ENCODE results near the gene PPP2R2B. TPM values are rescaled to one million over a fixed set of nuclear protein-coding genes. Genes with fewer than 3 reads are reported as not detected.

The PPP2R2B gene
- 1.3 TPM in 2 replicates for total RNA-seq

DNA sequence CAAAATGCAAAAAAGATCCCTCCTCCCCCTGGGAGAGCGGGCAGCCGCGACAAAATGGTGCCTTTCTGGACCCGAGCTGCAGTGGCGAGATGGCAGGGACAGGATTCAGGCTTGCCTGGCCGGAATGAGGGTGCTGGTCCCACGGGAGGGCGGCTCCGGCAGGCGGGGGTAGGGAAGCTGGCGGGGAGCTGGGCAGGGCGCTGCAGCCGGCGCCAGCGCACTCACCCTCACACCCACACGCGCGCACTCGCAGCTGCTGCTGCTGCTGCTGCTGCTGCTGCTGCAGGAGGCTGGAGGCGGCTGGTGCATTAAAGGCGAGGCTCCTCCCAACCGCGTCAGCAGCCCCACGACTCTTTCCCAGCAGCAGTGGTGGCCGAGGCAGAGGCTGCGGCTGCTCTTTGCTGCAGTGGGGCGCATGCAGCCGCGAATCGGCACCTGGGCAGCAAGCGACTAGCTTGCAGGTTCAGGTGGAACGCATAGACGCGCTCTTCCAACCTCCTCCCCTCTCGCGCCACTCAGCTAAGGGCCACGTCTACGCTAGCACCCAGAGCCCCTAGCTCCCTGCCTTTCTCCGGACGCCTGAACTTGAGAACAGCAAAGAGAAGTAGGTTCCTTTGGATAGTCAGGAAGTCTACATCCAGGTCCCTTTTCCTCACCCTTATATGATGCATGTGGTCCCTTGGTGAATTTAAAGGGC is at the start of gene PPP2R2B:
PPP2R2B (minus strand) TSS at position 282 of the 697 bp plus-strand sequence.
- intact Hi-C loops (cut with micrococcal nuclease) = loop anchor here (1.0 to 5.0 kb wide), 3 partner anchors 89 to 216 kb away; no protein-coding TSS in a partner anchor

DNA sequence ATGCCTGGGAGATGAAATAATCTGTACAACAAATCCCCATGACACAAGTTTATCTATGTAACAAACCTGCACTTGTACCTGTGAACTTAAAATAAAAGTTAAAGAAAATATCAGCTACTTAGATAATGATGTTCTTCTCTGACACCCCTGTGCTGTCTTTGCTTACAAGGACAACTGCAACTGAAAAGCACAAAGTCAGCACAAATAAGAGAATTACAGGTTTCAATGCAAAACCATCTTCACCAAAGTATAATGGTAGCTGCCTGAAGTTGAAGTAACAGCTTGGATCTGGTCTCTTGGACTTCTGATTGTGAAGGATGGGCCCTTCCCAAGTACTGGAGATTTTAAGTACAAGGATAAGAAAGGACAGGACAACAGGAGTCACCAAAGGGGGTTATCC is 45.6 kb upstream of the PPP2R2B start:
- intact Hi-C loops (cut with micrococcal nuclease) = no loop called here

DNA sequence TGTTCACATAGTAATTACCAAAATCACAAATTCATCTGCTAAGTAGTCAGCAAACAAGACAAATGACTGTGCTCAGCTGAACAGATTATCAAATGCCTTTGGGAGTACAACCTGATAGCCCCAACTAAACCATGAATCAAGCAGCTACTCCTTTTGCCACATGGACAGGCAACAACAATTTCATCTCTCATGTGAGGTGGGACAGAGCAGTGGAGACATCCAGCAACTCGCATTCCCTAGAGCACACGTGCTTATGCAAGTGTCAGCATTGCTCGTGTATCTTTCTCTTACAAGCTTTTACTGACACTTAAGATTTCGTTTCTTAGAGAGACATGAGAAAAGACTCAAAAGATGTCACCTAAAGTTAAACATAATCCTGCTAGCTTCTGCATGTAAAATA is 42.7 kb upstream of the PPP2R2B start:
- intact Hi-C loops (cut with micrococcal nuclease) = no loop called here

DNA sequence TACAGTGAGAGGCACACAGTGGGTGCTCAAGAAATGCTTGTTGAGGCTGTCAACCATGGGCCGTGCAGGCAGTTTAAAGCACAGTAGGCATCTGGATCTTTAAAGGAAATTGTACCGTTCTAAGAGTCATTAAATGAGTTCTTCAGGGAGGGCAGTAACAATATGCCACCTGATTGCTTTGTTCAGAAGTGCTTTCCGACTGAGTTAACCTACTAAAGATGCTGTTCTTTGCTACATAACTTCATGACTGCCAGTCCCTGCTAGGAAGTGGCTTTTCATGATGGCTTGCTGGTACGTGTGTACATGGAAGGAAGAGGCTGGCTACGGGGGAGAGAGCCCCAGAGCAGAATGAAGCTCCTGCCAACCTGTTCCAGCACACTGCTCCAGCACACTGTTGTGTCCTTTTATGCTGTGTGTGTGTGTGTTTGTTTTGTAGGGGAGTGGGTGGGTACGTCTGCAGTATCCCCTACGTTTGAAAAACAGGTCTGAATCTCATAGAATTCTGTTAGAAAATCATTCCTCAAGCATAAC is 41.9 kb upstream of the PPP2R2B start:
- intact Hi-C loops (cut with micrococcal nuclease) = no loop called here

DNA sequence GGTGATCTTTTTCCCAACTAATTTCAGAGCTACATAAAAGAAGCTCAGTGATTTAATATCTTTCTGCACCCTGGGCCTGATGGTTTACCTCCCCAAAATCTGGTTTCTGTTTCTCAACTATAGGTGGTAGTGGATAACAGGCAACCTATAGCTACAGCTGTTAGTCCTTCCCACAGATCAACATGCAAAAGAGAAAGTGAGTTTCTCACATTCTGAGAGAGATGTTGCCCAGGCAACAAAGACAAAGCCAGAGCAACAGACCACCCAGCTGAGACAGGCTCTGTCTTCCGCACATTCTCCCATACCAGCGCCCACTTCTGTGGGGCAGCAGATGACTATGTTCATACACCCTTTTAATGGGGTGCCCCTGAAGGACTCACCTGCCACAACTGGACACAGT is 40.7 kb upstream of the PPP2R2B start:
- intact Hi-C loops (cut with micrococcal nuclease) = no loop called here

DNA sequence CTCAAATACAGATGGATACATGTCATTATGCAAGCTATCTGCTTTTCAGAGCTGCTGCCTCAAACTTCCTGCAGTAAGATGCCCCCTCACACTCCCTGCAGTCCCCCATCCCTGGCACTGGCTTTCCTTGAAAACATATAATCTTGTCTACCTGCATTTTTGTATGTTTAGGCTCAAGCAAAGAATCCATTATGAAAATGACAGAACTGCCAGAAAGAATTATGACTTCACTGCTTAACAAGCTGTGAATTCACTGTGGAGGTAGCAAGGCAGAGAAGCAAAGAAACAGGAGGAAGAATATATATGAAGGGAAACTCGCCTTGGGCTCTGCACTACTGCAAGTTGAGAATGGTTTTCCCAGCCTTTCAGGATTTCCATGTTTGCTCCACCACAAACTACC is 39.4 kb upstream of the PPP2R2B start:
- intact Hi-C loops (cut with micrococcal nuclease) = no loop called here

DNA sequence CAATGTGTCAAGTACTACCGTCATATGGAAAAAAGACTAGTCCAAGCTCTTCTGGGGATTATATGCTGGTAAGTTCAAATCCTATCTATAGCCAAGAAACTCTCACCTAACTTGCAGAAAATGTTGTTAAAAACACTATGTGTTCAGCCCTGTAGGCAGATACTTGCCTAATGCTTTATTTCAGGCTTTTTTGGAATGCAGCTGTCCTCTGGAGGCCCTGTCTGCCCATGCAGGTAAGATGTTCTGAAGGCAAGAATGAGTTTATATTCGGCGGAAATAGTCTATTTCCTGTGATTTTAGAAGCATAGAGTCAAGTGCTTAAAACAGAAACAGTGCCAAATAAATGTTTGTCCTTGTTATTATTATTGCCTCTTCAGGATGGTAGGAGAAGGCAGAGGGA is 34.3 kb upstream of the PPP2R2B start:
- intact Hi-C loops (cut with micrococcal nuclease) = no loop called here

DNA sequence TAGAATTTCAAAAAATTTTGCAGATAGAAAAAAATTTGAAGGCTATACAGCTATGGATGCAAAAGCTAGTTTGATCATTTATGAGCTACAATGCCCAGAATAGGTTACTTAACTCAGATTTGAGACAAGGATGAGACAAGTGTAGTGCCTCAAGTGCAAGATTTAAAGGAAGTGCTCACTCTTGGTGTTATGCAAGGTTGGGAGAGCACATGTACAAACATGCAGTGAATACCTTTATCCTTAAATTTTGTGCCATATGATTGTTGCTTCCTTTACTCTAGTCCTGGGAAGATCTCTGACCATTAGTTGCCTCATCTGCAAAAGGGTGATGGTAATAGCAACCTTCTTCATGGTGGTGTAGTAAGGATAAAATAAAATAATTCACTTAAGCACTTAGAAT is 31.7 kb upstream of the PPP2R2B start:
- intact Hi-C loops (cut with micrococcal nuclease) = no loop called here

DNA sequence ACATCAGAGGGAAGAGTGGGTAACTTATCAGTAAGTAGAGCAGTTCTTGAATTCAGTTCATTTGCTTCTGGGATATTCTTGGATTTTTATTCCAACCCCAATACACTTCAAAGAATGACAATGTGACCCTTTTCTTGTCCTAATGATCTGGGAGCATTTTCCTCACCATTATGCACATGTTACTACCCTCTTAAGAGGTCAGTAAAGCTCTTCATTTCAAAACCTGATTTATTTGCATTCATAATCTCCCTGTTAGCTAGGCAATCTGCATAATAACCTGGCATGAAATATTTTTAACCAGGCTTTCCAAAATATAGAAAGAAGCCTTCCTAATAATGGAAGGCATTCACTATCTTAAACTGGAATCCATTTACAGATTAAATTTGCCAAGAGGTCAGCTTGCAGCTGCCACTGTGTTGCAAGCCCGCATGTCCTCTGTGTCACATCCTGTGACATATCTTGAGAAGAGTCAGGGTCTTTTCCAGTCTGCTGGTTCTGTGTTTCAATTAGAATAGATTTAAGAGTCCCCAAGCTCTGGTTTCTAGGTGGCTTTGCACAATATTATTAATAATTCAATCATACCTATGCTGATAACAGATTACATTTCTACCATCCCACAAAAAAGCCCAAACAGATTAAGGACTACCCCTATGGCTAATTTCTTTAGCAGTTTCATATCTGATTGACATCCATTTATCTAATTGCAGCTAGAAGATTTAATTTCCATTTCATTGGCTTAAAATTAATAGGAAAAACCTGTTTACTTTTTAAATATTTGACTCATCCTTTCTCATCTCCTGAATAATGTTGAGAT is 30.9 kb upstream of the PPP2R2B start:
- intact Hi-C loops (cut with micrococcal nuclease) = no loop called here

DNA sequence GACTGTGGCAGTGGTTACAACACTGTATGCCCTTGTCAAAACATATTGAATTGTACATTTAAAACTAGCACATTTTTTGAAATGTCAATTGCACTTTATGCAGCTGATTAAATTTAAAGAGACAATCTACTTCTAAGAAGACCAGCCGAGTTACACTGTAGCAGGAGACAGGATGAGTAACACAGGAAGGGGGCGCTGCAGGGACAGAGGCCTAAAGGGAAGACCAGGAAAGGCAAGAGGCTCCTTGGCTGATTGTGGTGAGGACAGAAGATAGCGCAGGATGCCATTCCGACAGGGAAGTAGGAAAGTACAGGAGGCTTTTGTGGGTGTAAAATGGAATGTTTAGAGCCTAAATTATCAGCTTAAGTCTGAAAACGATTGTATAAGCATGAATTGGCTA is 28.2 kb upstream of the PPP2R2B start:
- intact Hi-C loops (cut with micrococcal nuclease) = no loop called here

DNA sequence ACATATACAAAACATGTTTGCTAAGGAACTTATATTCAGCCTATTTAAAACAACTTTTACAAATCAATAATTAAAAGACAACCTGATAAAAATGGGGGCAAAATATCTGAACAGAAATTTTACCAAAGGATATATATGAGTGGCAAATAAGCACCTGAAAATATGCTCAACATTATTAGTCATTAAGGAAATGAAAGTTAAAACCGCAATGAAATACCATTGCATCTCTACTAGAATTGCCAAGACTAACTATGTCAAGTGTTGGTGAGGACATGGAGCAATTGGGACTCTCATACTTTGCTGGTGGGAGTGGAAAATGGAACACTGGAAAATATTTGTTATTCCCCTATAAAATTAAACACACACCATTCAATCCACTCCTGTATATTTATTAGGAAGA is 26.3 kb upstream of the PPP2R2B start:
- intact Hi-C loops (cut with micrococcal nuclease) = no loop called here

DNA sequence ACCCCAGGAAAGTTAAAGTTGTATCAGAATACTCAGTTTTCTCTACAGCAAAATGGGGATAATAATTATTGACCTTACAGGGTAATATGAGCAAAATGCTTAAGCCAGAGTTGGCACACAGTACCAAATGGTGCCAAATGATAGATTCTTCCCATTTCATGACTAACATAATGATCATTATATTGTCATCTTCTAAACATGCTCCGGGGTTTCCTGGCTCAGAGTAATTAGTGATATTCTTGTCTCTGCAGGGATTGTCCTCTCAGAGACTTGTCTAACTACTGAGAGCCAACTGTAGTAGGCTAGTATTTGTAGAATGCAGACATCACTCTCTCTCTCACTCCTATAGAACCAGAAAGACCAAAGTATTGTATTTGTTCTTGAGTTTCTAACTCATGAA is 25.2 kb upstream of the PPP2R2B start:
- intact Hi-C loops (cut with micrococcal nuclease) = no loop called here

DNA sequence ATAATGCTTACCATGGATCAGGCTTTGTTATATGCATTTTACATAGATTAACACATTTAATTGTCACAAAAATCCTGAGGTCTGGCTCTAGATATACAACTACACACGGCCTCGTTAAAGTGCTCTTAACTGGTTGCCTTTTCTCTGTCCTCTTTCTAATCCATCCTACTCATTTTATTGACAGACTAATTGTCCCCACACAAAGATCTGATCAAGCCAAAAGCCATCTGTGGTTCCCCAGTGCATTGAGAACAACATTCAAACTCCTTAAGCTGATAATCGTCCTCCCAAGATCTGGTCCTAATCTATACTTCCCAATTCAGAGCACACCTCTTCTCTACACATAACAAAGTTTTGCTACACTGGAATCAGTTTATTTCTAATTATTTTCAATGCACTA is 23.9 kb upstream of the PPP2R2B start:
- intact Hi-C loops (cut with micrococcal nuclease) = no loop called here

DNA sequence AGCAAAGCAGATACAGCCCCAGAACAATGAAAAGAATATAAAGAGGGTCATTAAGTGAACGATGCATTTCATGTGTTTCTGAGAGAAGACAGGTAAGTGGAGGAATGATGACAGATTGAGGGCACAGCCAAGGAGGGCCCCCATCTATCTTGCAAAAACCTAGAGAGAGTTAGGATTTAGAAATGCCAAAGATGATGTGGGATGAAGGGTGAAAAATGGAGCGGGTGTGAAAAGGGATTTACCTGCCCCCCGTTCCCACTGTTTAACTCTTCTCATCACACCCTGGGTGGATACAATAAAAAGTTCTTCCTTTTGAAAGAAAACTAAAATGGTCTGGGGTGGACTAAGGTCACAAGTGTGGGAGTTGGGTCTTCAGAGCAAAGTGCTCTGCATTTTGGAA is 18.5 kb upstream of the PPP2R2B start:
- intact Hi-C loops (cut with micrococcal nuclease) = no loop called here

DNA sequence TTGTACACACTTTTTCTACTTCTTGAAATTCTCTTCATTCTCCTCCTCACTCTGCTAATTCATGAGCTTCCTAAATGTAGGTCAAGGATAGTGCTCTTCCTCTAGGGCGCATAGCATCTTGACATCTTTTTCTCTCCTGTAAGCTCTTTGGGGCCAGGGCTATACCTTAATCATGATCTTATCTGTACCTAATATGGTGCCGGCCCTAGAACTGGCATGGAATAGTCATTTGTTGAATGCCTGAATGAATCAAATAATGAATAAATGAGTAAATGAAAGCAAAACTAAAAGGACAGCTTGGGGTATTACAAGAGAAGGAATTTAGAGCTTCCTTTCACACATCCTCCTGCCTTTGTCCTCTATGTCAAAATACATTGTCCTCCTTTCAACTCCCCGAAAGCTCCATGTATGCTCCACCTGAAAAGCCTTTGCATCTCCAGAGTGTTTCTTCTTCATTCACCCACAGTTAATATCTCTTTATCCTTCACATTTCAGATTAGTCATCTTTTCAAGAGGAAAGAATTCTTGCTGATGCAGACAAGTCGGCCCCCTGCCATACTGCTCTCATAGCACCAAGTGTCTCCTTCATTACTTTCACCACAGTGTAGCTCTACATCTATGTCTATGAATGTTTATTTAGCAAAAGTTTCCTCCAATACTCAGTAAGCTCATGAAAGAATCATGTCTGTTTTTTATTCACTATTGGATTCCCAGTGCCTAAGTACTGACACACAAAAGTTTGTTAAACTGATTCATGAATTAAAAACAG is 16.4 kb upstream of the PPP2R2B start:
- intact Hi-C loops (cut with micrococcal nuclease) = no loop called here

DNA sequence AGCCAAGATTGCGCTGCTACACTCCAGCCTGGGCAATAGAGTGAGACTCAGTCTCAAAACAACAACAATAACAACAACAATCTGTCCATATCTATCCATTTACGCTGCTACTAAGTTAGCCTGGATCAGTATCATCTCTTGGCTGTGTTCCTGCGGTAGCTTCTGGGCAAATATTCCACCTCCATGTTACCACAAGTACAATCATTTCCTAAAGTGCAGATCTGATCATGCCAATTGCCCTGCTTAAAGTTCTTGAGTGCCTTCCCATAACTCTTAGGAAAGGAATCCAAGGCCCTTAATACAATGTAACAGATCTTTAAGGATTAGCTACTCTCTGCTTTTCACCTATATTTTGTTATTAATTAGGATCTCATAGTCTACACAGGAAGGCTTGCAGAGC is 15.4 kb upstream of the PPP2R2B start:
- intact Hi-C loops (cut with micrococcal nuclease) = no loop called here

DNA sequence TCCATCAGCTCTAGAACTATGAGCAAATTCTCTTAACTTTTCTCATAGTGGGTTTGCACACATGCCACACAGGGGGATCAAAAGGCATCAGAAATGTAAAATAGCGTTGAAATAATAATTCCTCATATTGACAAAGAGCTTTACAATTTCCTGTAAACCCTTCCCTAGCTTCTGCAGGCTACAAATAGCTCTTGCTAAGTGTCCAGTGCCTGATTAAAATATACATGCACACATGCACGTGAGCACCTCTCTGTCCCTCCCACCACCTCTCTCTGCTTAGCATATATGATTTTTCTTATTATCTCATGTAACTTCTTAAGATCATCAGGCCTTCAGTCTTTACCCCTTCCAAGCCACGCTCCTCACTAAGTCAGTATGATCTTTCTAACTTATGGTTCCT is 13.7 kb upstream of the PPP2R2B start:
- intact Hi-C loops (cut with micrococcal nuclease) = no loop called here

DNA sequence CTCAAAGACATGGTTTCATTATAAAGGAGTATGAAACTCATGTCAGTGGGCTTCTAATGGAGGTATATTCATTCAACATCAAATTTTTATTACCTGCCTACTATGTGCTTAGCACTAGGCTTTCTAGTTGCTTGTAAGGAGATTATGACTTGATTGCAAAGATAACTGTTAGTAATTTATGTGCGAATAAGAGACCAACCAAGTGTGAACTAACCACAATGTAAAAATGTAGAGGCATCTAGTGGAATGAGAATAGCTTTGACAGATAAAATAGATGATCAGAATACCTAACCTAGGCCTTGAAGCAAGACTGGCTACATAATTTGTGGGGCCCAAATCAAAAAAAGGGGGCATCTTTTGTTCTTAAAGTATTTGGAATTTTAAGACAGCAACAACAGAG is 13.0 kb upstream of the PPP2R2B start:
- intact Hi-C loops (cut with micrococcal nuclease) = no loop called here

DNA sequence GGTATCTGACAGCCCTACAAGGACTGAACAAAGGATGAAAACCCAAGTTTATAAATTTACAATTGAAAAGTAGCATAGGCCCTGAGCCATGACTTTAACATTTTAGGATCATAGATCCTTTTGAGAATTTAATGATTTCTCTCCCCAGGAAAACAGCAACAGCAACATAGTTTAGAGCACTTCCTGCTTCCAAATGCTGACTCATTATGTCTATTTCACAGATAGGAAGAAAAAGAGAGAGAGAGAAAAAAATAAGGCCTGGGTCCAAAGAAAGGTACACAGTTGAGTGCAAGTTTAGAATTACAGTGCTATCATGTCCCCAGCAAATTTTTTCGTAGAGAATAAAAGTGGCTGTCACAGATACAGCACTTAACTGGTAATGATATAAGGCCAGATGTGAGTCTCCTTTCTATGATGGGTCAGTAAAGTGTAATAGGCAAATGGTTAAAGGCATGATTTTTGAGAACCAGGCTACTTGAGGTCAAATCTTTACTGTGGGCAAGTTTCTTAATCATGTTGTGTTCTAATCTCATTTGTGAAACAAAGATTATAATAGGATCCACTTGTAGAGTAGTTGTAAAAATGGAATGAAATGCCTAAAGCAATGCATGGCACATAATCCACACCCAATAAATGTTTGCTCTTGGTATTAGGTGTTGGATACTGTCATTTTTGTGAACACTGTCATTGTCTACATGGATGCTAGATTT is 12.3 kb upstream of the PPP2R2B start:
- intact Hi-C loops (cut with micrococcal nuclease) = no loop called here

DNA sequence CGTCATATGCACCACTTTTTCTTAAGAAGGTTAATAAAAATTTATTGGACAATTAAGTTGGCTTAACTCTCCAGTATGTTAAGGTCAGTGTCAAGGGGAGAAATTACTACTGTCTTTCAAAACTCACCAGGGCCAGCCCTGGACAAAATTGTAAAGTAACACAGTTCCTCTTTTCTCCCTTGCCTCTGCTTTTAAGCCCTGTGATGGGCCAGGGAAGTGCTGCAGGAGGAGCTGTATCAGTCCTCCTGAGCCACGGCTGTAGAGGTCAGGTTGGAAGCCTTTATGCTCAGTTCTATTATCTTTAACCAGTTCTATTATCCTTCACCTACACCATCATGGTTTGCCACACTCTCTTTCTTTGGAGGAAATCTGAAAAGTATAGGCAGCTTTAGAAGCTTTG is 11.5 kb upstream of the PPP2R2B start:
- intact Hi-C loops (cut with micrococcal nuclease) = no loop called here

DNA sequence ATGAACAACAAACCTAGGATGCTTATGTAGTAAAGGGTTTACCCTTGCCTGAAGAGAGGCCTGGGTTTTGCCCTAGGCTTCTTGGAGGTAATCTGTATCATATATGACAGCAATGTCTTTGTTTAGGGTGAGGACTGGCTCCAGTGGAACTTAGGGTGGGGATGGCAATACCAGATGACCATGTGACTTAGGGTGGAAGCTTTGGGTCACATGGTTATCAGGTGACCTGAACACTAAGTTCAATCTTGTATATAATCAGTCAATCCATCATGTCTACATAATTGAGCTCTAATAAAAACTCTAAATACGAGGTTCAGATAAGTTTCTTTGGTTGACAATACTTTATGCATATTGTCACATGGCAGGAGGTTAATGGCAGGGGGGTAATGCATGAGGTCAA is 10.6 kb upstream of the PPP2R2B start:
- intact Hi-C loops (cut with micrococcal nuclease) = loop anchor here (10.0 kb wide), 1 partner anchor 354 kb away; no protein-coding TSS in a partner anchor

Measured in T-helper 1 cell treated with Interleukin-12 subunit alpha and Interleukin-12 subunit beta and Interleukin-4 antibody, amounts not matched to agents 30 ng/mL and 1 ng/mL, for 36 hours (primary cell).